GM19468 (cell line): ENCODE measurements around the gene CATSPERZ.

Experiments
- ATAC-seq: cut with Tn5 transposase; IDR thresholded peaks from one replicate; pipeline ENCODE4 v1.9.1; 2021; ENCODE audit warnings: mild to moderate bottlenecking, moderate library complexity, moderate number of reproducible peaks; ENCODE audit not compliant: unreplicated experiment; ENCODE audit errors: extremely low read depth

The CATSPERZ gene

DNA sequence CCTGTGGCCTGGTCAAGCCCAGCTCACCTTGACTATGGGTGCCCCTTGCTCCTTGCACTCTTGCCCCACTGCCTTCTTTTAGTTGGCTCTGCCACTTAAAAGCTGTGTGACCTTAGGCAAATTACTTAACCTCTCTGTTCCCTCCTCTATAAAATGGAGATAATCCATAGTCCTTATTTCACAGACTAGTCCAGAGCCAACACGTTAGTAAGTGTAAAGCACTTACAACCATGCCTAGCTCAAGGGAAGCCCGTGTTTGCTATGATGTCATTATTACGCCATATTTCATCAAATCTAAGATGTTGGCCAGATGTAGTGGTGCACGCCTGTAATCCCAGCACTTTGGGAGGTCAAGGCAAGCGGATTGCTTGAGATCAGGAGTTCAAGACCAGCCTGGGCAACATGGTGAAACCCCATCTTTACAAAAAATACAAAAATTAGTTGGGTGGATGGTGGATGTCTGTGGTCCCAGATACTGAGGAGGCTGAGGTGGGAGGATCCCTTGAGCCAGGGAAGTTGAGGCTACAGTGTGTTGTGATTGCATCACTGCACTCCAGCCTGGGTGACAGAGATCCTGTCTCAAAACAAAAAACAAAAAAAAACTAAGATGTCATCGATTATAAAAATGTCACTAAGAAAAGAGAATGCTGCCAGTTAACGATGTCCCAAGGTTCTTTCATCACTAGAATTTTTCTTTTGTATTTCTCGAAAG is 37.5 kb downstream of the CATSPERZ start:
- no peak for ATAC-seq

DNA sequence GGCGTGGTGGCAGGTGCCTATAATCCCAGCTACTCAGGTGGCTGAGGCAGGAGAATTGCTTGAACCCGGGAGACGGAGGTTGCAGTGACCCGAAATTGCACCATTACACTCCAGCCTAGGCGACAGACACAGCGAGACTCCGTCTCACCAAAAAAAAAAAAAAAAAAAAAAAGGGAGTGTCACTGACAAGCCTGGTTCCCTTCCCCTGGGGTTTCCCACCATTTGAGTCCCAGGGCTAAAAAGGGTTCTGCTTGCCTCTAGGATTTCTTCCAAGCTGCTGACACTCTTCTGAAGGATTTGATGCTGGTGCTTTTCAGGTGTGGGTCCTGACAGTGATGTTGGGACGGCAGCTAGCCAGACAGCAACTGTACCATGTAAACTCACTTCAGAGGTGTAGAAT is 38.6 kb downstream of the CATSPERZ start:
- ATAC-seq: no peak

DNA sequence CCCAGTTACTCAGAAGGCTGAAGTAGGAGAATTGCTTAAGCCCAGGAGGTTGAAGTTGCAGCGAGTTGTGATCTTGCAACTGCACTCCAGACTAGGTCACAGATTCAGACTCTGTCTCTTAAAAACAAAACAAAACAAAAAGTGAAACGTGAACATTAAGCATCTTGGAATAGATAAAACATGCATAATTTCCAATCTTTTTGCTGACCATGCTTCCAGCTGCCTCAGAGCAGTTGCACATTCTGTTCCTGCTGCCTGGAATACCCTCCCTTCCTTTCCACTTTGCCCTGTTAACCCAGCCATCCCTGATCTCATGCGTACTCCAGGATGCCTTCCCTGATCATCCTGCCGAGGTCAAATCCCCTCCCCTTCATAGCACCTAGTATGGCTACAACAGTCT is 39.1 kb downstream of the CATSPERZ start:
- ATAC-seq: no peak

DNA sequence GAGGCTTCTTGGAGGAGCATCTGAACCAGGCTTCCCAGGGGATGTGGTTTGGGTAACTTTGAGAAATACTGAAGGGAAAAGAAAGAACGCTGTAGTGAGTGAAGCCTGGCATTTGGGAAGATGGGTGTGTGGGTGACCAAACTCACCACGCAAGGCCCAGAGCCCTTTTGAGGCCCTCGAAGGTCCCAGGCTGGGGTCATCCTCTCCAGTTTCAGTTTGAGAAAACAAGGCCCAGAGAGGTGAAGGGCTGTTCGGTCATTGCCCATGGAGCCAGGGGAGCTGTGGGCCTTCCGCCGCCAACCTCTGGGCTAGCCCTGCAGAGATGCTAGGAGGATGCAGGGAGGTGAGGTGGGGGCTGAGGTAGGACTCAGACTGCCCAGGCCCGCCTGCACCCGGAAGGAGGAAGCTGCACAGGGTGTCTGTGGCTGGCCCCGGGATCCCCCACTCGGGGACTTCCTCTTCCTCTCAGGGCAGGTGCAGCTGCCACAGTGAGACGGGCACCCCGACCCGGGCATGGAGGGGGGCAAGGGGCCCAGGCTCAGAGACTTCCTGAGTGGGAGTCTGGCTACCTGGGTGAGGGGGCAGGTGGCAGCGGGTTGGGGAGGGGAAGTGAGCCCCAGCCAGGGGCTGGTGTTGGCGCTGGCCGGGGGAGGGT is 39.7 kb downstream of the CATSPERZ start, which contains the start of gene CCDC88B:
CCDC88B (plus strand) TSS at position 451 of the 655 bp plus-strand sequence; CDS start at position 514, 63 bp downstream.
- no peak for ATAC-seq

DNA sequence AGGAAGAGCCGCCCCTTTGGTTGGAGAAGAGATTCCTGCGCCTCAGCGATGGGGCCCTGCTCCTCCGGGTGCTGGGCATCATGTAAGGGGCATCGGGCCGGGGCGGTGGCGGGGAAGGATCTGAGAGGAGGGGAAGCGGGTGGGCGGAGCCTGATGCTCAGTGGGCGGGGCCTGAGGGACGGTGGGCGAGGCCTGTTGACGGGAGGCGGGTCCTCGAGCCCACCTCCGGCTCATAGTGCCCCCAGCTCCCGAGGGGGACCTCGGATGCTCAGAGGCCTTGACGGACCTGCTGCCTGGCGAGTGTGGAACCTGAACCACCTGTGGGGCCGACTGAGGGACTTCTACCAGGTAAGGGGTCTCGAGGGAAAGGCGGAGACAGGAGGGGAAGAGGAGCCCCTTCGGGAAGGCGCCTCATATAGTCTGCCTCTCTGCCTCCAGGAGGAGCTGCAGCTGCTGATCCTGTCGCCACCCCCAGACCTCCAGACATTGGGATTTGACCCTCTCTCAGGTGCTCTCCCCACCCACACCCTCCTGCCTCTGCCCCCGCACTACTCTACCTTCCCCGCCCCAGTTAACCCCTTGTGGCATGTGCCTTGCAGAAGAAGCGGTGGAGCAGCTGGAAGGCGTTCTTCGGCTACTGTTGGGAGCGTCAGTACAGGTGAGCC is 40.6 kb downstream of the CATSPERZ start:
- no peak for ATAC-seq

DNA sequence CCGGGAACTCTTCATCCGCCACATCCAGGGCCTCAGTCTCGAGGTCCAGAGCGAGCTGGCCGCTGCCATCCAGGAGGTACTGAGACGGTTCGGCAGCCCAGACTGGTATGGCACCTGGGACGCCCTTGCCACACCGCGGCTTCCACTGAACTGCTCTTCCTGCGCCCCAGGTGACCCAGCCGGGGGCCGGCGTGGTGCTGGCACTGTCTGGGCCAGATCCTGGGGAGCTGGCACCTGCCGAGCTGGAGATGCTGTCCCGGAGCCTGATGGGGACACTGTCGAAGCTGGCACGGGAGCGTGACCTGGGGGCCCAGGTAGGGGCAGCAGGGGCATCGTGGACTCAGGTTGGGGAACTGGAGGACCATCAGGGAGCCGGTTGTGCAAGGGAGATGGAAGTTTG is 41.3 kb downstream of the CATSPERZ start:
- ATAC-seq: no peak

DNA sequence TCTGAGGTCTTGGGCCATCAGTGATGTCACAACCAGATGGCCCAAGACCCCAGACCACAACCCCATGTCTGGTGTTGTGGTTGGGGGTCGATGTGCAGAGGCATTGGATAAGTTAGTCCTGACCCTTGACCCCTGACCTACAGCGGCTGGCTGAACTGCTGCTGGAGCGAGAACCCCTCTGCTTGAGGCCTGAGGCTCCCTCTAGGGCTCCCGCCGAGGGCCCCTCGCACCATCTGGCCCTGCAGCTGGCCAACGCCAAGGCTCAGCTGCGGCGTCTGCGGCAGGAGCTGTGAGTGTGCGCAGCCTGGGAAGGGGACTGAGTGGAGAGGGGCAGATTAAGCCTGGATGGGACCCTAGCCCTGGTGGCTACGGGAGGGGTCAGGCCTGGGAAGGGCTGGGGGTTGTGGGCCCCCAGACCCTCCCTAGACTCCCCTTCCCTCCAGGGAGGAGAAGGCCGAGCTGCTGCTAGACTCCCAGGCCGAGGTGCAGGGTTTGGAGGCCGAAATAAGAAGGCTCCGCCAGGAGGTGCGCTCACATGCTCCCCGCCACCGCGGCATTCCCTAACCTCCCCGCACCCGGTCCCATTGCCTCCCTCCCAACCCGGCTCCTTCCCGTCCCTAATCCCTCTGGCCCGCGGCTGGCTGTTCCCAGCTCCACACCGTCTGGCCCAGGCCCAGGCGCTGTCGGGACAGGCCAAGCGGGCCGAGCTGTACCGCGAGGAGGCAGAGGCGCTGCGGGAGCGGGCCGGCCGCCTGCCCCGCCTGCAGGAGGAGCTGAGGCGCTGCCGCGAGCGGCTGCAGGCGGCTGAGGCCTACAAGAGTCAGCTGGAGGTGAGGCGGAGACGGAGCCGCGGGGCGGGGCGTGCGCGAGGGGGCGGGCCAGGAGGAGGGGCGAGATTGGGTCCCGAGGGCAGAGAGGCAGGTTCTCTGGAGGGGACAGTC is 42.0 kb downstream of the CATSPERZ start:
- no peak for ATAC-seq

DNA sequence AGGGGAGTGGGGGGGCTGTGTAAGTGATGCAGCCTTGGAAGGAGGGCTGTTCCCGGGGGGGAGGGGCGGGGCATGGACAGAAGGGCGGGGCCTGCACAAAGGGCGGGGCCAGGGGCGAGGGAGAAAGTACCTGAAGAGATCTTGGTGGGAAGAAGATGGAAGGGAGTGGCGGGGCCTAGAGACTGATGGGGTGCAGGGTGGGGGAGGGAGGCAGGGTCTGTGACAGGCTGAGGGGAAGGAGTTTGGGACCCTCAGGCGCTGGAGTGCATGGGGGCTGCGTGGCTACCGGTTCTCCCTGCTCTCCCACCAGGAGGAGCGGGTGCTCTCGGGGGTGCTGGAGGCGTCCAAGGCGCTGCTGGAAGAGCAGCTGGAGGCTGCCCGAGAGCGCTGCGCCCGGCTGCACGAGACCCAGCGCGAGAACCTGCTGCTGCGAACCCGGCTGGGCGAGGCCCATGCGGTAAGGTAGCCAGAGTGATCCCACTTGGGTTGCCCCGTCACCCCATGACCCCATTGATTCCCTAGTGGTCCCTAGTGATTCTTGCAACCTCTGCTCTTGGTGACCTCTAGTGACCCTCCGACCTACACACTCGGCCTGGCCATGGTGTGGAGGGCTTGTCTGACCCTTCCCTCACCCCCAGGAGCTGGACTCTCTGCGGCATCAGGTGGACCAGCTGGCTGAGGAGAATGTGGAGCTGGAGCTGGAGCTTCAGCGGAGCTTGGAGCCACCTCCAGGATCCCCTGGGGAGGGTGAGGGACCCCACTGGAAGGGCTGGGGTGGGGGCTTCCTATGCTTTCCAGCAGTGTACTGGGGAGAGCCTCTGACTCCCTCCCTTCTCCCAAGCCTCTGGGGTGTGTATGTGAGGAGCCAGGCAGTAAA is 42.9 kb downstream of the CATSPERZ start:
- ATAC-seq: no peak

DNA sequence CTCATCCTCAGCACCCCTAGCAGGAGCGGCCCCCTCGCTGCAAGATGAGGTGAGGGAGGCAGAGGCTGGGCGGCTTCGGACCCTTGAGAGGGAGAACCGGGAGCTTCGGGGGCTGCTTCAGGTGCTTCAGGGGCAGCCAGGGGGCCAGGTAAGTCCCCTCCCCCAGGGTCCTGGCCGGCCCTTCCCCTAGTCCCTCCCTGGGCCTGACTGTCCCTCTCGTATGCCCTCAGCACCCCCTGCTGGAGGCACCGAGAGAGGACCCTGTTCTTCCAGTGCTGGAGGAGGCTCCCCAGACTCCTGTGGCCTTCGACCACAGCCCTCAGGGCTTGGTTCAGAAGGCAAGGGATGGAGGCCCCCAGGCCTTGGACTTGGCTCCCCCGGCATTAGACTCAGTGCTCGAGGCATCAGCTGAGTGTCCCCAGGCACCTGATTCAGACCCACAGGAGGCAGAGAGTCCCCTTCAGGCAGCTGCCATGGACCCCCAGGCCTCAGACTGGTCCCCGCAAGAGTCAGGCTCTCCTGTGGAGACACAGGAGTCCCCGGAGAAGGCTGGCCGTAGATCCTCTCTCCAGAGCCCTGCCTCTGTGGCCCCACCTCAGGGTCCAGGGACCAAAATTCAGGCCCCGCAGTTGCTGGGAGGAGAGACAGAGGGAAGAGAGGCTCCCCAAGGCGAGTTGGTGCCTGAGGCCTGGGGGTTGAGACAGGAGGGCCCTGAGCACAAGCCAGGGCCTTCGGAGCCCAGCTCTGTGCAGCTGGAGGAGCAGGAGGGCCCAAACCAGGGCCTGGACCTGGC is 43.8 kb downstream of the CATSPERZ start:
- ATAC-seq: no peak

DNA sequence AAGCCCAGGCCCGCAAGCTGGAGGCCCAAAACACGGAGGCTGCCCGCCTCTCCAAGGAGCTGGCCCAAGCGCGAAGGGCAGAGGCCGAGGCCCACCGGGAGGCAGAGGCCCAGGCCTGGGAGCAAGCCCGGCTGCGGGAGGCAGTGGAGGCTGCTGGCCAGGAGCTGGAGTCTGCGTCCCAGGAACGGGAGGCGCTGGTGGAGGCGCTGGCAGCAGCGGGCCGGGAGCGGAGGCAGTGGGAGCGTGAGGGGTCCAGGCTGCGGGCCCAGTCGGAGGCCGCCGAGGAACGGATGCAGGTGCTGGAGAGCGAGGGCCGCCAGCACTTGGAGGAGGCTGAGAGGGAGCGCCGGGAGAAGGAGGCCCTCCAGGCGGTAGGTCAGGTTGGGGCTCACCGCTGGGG is 44.6 kb downstream of the CATSPERZ start:
- no peak for ATAC-seq

DNA sequence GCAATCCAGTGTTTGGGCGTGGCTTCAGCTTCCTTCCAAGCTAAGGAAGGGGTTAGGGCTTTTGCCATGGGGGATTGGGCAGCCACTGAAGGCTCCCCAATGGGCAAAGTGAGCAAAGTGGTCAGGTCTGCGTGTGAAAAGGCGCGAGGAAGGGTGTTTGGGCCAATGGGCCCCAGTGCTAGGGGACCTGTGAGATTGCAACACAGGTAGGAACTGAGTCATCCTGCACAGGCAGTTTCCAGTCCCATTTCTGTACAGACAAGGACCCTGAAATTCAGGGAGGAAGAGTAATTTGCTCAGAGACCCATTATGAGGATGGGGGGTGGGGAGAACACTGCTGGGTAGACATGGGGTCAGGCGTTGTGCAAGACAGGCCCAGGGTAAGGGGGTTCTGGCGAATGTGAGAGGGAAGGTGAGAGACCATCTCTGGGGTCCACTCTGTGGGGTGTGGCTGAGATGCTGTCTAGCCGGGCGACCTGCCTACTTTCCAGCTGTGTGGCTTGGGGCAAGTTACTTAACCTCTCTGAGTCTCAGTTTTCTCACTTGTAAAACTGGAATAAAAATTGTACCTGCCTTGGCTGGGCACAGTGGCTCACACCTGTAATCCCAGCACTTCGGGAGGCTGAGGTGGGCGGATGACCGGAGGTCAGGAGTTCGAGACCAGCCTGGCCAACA is 47.2 kb downstream of the CATSPERZ start:
- no peak for ATAC-seq

DNA sequence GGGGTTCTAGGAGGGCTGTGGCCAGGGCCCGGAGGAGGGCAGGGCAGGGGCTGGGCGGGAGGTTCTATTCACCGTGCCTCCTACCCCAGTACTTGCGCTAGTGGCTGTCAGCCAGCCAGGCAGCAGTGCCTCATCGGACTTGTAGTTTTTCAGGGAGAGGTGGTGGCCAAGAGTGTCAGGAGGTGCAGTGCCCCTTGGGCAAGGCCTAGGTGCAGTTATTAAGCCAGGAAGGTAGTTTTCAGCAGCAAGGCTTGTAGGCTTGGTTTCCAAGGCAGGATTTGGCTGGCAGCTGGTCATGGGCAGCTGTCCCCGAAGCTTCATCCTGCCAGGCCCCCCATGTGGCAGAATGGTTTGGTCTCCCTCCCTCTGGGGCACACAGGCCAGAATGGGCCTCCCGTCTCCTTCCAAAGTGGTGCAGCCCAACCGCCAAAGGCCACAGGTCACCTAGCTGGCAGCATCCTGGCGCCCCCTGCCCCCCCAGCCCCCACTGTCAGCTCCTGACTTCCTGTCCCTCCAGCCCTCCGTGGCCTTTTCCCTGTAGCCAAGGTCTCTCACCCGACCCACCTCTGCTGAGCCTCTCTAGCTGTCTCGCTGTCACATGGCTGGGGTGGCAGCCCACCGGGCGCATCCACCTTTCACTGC is 48.3 kb downstream of the CATSPERZ start:
- ATAC-seq: no peak

DNA sequence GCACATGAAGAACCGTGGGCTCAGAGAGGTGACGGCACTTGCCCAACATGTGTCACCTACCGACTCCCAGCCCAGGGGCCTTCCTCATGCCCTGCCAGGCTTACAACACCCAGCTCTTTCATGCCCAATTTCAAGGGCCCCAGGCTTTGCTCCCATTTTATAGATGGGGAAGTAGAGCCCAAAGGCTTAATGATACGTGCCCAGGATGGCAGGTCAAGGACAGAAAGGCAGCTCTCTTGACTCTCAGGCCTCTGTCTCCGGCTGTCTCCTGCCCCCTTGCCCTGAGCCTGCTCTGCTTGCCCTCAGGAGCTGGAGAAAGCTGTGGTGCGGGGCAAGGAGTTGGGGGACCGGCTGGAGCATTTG is 48.8 kb downstream of the CATSPERZ start:
- no peak for ATAC-seq

DNA sequence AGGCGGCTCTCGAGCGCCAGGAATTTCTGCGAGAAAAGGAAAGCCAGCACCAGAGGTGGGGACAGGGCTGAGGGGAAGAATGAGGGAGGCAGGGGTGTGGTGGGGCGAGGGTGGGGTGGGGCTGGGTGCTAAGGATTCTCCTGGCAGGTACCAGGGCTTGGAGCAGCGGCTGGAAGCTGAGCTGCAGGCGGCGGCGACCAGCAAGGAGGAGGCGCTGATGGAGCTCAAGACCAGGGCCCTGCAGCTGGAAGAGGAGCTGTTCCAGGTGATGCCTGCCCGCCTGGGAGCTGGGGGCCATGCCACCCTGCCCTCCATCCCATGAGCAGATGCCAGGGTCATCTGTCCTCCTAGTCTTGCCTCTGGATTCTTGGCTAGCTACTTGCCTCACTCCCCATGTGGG is 49.2 kb downstream of the CATSPERZ start:
- ATAC-seq: no peak

DNA sequence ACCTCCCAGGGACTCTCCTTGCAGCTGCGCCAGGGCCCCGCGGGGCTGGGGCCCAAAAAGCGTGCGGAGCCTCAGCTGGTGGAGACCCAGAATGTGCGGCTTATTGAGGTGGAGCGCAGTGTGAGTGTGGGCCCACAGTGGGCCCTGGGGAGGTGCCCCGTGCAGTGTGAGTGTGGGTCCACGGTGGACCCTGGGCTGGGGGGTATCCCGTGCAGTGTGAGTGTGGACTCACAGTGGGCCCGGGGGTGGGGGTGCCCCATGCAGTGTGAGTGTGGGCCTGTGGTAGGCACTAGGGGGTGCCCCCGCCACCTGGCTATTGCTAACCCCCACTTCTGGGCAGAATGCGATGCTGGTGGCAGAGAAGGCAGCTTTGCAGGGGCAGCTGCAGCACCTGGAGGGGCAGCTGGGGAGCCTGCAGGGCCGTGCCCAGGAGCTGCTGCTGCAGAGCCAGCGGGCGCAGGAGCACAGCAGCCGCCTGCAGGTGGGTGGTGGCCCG is 51.0 kb downstream of the CATSPERZ start:
- no peak for ATAC-seq

DNA sequence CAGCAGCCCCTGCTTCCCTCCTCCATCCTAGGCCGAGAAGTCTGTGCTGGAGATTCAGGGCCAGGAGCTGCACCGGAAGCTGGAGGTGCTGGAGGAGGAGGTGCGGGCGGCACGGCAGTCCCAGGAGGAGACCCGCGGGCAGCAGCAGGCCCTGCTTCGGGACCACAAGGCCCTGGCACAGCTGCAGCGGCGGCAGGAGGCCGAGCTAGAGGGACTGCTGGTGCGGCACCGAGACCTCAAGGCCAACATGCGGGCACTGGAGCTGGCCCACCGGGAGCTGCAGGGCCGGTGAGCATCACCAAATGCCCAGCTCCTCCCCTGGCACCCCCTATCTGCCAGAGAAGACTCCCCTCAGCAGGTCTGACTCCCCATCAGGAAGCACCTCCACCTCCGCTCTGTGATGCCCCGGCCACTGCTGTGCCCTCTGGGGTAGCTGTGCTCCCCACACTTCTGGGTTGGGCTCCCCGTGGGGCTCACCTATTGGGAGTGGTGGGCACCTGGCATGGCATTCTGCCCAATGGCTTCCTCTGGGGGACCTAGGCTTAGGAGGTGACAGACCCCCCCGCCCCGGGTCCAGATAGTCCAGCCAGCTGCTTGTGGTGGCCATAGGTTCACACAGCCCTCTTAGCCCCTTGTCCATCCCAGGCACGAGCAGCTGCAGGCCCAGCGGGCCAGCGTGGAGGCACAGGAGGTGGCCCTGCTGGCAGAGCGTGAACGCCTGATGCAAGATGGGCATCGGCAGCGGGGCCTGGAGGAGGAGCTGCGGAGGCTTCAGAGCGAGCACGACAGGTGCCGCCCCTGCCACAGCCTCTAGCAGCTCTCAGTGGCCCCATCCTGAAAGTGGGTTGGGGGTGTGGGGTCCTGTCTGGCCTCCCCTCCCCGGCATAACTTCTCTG is 52.2 kb downstream of the CATSPERZ start:
- ATAC-seq: no peak
